ENCODE data around the gene SLF1. TPM values are rescaled to one million over a fixed set of nuclear protein-coding genes. Genes with fewer than 3 reads are reported as not detected.

Gene SLF1
- total RNA-seq, 4 donors from 2014 or later: 1.7 to 7.2 (median 5.4) TPM

- WGBS, 2 donors: 68 to 79% methylated on average over 5 of the region's 5 CpGs
- TF ChIP-seq CTCF (IDR thresholded peaks at IDR 0.05) (no peak), POLR2A (IDR thresholded peaks at IDR 0.05) (no peak)
- H3K4me3 ChIP-seq (ENCODE audit: low read depth, poor library complexity, severe bottlenecking): no peak overlapping the region
- DNase-seq (ENCODE audit: low spot score in 2 of 2): no peak
- intact Hi-C loops (cut with DNase I; ENCODE audit: low total_unique reads): no loop called here
Observed at GRCh38 chr5:94745786-94746730, 127.6 kb downstream of the SLF1 start.

- no peak for DNase-seq (ENCODE audit: low spot score in 2 of 2)
- whole genome bisulfite sequencing, 2 donors: 81 to 93% methylated on average over 1 of the region's 1 CpG
- TF ChIP-seq CTCF (IDR thresholded peaks at IDR 0.05) (no peak), POLR2A (IDR thresholded peaks at IDR 0.05) (no peak)
- intact Hi-C loops (cut with DNase I; ENCODE audit: low total_unique reads): no loop called here
- no peak overlapping the region for H3K4me3 ChIP-seq (ENCODE audit: low read depth, poor library complexity, severe bottlenecking)
Observed at GRCh38 chr5:94746731-94747124, 128.3 kb downstream of the SLF1 start.

Other genes with a start within 250 kb of the SLF1 start
- 1 to 10 TPM; 1.6 to 3.4 (median 2.5) TPM for gene KIAA0825, start 65 bp upstream of the SLF1 start, total RNA-seq

All from lower leg skin (tissue), 4 donors.